ENCODE results near the gene PSMC3IP. TPM values are rescaled to one million over a fixed set of nuclear protein-coding genes. Genes with fewer than 3 reads are reported as not detected.
"Not testable (repeated sequence)": the region's sequence is repeated elsewhere in the genome, so short reads cannot be mapped to it uniquely, and the experiment has no call there.

The PSMC3IP gene
- total RNA-seq, 1 experiment from 2014 or later, result 37.4 TPM

DNA sequence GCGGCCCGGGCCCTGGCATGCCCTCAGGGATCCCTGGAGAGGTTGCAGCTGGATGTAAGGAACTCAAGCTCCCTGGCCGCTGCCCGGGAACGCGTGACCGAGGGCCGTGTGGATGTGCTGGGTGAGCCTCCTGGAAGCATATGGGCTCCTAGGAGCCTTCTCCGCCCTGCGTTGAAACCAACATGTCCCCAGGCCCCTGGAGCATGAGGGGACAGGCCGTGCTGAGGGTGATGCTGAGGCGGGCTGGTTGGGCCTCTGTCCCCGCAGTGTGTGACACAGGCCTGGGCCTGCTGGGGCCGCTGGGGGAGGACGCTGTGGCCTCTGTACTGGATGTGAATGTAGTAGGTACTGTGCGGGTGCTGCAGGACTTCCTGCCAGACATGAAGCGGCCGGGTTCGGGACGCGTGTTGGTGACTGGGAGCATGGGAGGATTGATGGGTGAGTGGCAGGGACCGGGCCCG lies 30.5 kb downstream of the PSMC3IP start:
- no peak overlapping the region; a peak in 2 of 5 replicates for H3K4me3 Mint-ChIP-seq
- no peak overlapping the region for H3K27ac Mint-ChIP-seq
- Histone ChIP-seq H2BK15ac (ENCODE audit: low read depth, low read length) (no peak overlapping the region), H3K9ac (ENCODE audit: extremely low read depth, insufficient read length, low read length) (no peak overlapping the region), H3K79me1 (ENCODE audit: insufficient read depth, low read depth, low read length, poor library complexity, severe bottlenecking) (no peaks in the 10 kb centered on the region), H3K4me2 (ENCODE audit: insufficient read depth, insufficient read length, low read length) (no peak overlapping the region), H3K9me3 (ENCODE audit: control insufficient read depth, low read depth, low read length) (no peaks in the 10 kb centered on the region), H3K79me2 (ENCODE audit: insufficient read depth, low read length) (no peaks in the 10 kb centered on the region), H4K20me1 (ENCODE audit: control insufficient read depth, insufficient read depth, insufficient read length) (no peaks in the 10 kb centered on the region), H3K18ac (ENCODE audit: insufficient read length, low read depth, low read length) (no peak overlapping the region), H3K4ac (ENCODE audit: low read depth, low read length) (no peak overlapping the region), H2BK20ac (ENCODE audit: low read depth, low read length, poor library complexity, severe bottlenecking) (no peak overlapping the region), H3K14ac (ENCODE audit: insufficient read depth, low read length) (no peak overlapping the region), H3K27ac (ENCODE audit: insufficient read length, low read depth, low read length) (no peak overlapping the region), H3K56ac (ENCODE audit: insufficient read length, low read depth, low read length) (no peak overlapping the region), H2AFZ (ENCODE audit: low read length) (no peak overlapping the region), H3K23ac (ENCODE audit: insufficient read length, low read depth, low read length) (no peak overlapping the region), H4K8ac (replicated peaks; ENCODE audit: insufficient read length, low read depth, low read length) (no peak overlapping the region), H3K27me3 (ENCODE audit: insufficient read depth, low read length) (no peaks in the 10 kb centered on the region), H3T11ph (ENCODE audit: low read length) (no peak overlapping the region), H2AK5ac (ENCODE audit: insufficient read length, low read length) (no peak overlapping the region), H3K23me2 (ENCODE audit: insufficient read length, low read depth, low read length, poor library complexity, severe bottlenecking) (peaks cover 13% of the 10 kb centered on the region), H4K91ac (ENCODE audit: insufficient read length, low read depth, low read length) (no peak overlapping the region), H2BK5ac (ENCODE audit: insufficient read length, low read length) (no peak overlapping the region), H3K4me1 (ENCODE audit: insufficient read depth, low read length) (no peaks in the 10 kb centered on the region), H4K5ac (ENCODE audit: insufficient read length, low read depth, low read length) (no peak overlapping the region), H2BK120ac (ENCODE audit: low read depth, low read length, poor library complexity, severe bottlenecking) (no peak overlapping the region), H2BK12ac (ENCODE audit: insufficient read length, low read depth, low read length) (no peak overlapping the region)
- WGBS (ENCODE audit: extremely low coverage, insufficient read length, low lambda C conversion rate), result no CpG with 5 or more reads among the region's 23 CpGs
- DNase-seq, result no peak
- no peaks in the 10 kb centered on the region for H3K9me3 Mint-ChIP-seq
- peaks cover 9% of the 10 kb centered on the region; the same call in 1 of the 2 replicates for H3K27me3 Mint-ChIP-seq (ENCODE audit: low read depth)
- H3K4me1 Mint-ChIP-seq, result peaks cover 4 to 15% of the 10 kb centered on the region in 2 experiments; a peak in 3 of 4 replicates
- TF ChIP-seq, protein P1, sequence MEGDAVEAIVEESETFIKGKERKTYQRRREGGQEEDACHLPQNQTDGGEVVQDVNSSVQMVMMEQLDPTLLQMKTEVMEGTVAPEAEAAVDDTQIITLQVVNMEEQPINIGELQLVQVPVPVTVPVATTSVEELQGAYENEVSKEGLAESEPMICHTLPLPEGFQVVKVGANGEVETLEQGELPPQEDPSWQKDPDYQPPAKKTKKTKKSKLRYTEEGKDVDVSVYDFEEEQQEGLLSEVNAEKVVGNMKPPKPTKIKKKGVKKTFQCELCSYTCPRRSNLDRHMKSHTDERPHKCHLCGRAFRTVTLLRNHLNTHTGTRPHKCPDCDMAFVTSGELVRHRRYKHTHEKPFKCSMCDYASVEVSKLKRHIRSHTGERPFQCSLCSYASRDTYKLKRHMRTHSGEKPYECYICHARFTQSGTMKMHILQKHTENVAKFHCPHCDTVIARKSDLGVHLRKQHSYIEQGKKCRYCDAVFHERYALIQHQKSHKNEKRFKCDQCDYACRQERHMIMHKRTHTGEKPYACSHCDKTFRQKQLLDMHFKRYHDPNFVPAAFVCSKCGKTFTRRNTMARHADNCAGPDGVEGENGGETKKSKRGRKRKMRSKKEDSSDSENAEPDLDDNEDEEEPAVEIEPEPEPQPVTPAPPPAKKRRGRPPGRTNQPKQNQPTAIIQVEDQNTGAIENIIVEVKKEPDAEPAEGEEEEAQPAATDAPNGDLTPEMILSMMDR (conservative IDR thresholded peaks at IDR 0.05), result no peak
- peaks cover 2 to 10% (median 5%) of the 10 kb centered on the region in 3 experiments; a peak in 4 of 7 replicates for H3K36me3 Mint-ChIP-seq (ENCODE audit: insufficient read depth in 1 of 3, low read depth in 3 of 3)

GRCh38 chr17:42545755-42546505 lies 31.6 kb downstream of the PSMC3IP start:
- not testable (repeated sequence) for H3K4me1 ChIP-seq (ENCODE audit: insufficient read depth, low read length); H2BK120ac ChIP-seq (ENCODE audit: low read depth, low read length, poor library complexity, severe bottlenecking); DNase-seq; H2BK5ac ChIP-seq (ENCODE audit: insufficient read length, low read length); H3K27me3 Mint-ChIP-seq (ENCODE audit: low read depth); H2AFZ ChIP-seq (ENCODE audit: low read length); H3K27ac ChIP-seq (ENCODE audit: insufficient read length, low read depth, low read length); H3K14ac ChIP-seq (ENCODE audit: insufficient read depth, low read length); H3K9ac ChIP-seq (ENCODE audit: extremely low read depth, insufficient read length, low read length); H4K20me1 ChIP-seq (ENCODE audit: control insufficient read depth, insufficient read depth, insufficient read length); H2BK15ac ChIP-seq (ENCODE audit: low read depth, low read length); H3T11ph ChIP-seq (ENCODE audit: low read length); H4K5ac ChIP-seq (ENCODE audit: insufficient read length, low read depth, low read length); H3K9me3 ChIP-seq (ENCODE audit: control insufficient read depth, low read depth, low read length); H3K4ac ChIP-seq (ENCODE audit: low read depth, low read length); H3K18ac ChIP-seq (ENCODE audit: insufficient read length, low read depth, low read length); H3K79me1 ChIP-seq (ENCODE audit: insufficient read depth, low read depth, low read length, poor library complexity, severe bottlenecking); H2AK5ac ChIP-seq (ENCODE audit: insufficient read length, low read length); H3K56ac ChIP-seq (ENCODE audit: insufficient read length, low read depth, low read length); H3K27ac Mint-ChIP-seq; H2BK20ac ChIP-seq (ENCODE audit: low read depth, low read length, poor library complexity, severe bottlenecking); H3K23ac ChIP-seq (ENCODE audit: insufficient read length, low read depth, low read length); H3K79me2 ChIP-seq (ENCODE audit: insufficient read depth, low read length); H3K4me3 Mint-ChIP-seq; H4K91ac ChIP-seq (ENCODE audit: insufficient read length, low read depth, low read length); H3K4me2 ChIP-seq (ENCODE audit: insufficient read depth, insufficient read length, low read length); H4K8ac ChIP-seq (replicated peaks; ENCODE audit: insufficient read length, low read depth, low read length); H2BK12ac ChIP-seq (ENCODE audit: insufficient read length, low read depth, low read length); H3K27me3 ChIP-seq (ENCODE audit: insufficient read depth, low read length); H3K9me3 Mint-ChIP-seq
- peaks cover 13% of the 10 kb centered on the region for H3K23me2 ChIP-seq (ENCODE audit: insufficient read length, low read depth, low read length, poor library complexity, severe bottlenecking)
- H3K4me1 Mint-ChIP-seq, result peaks cover 4 to 15% of the 10 kb centered on the region in 2 experiments; a peak in 3 of 4 replicates
- WGBS (ENCODE audit: extremely low coverage, insufficient read length, low lambda C conversion rate), result no CpG with 5 or more reads among the region's 9 CpGs
- peaks cover 2 to 18% (median 13%) of the 10 kb centered on the region in 3 experiments; a peak in 5 of 7 replicates for H3K36me3 Mint-ChIP-seq (ENCODE audit: insufficient read depth in 1 of 3, low read depth in 3 of 3)
